Osteoblast (primary cell): ENCODE data around the gene TMED6. TPM values are rescaled to one million over a fixed set of nuclear protein-coding genes. Genes with fewer than 3 reads are reported as not detected.

Experiments used
- DNase-seq: peaks from one replicate; pipeline ENCODE4 v3.0.0; 2011; ENCODE audit warnings: low spot score, mixed read lengths; ENCODE audit not compliant: insufficient read length; ENCODE audit errors: missing footprints
- H2AFZ ChIP-seq: 2 replicates; pipeline ENCODE4 v1.6.0; 2011; ENCODE audit warnings: mild to moderate bottlenecking, low read length
- H3K27ac ChIP-seq: 2 replicates; pipeline ENCODE4 v1.5.1; 2011; ENCODE audit warnings: mild to moderate bottlenecking, low read depth, low read length, moderate library complexity
- H3K27me3 ChIP-seq: 2 replicates; pipeline ENCODE4 v1.6.0; 2012; ENCODE audit warnings: mild to moderate bottlenecking, control low read depth, inconsistent platforms, low read length, moderate library complexity; ENCODE audit not compliant: insufficient read depth
- H3K36me3 ChIP-seq: 2 replicates; pipeline ENCODE4 v1.5.1; 2011; ENCODE audit warnings: mild to moderate bottlenecking, low read length, control low read depth, moderate library complexity; ENCODE audit not compliant: insufficient read depth
- H3K4me1 ChIP-seq: 2 replicates; pipeline ENCODE4 v1.5.1; 2011; ENCODE audit warnings: mild to moderate bottlenecking, low read length, control low read depth, moderate library complexity; ENCODE audit not compliant: insufficient read depth
- H3K4me2 ChIP-seq: 2 replicates; pipeline ENCODE4 v1.6.0; 2011; ENCODE audit warnings: mild to moderate bottlenecking, low read length; ENCODE audit not compliant: insufficient read depth
- H3K4me3 ChIP-seq: fragments of 200-600 bp; sonication (generic); 3 replicates; pipeline ENCODE4 v1.5.1; 2012; ENCODE audit warnings: mild to moderate bottlenecking, low read length, inconsistent platforms; ENCODE audit not compliant: insufficient read depth
- H3K79me2 ChIP-seq: 2 replicates; pipeline ENCODE4 v1.6.0; 2012; ENCODE audit warnings: mild to moderate bottlenecking, low read length, control low read depth, inconsistent platforms; ENCODE audit not compliant: insufficient read depth
- H3K9me3 ChIP-seq: 2 replicates; pipeline ENCODE4 v1.5.1; 2011; ENCODE audit warnings: low read depth, low read length, control low read depth
- H4K20me1 ChIP-seq: 2 replicates; pipeline ENCODE4 v1.6.0; 2012; ENCODE audit warnings: mild to moderate bottlenecking, low read length, control low read depth; ENCODE audit not compliant: insufficient read depth
- CTCF ChIP-seq: IDR thresholded peaks from 2 replicates; pipeline ENCODE4 v1.5.1; 2011; ENCODE audit warnings: mild to moderate bottlenecking, low read depth, low read length, moderate library complexity; ENCODE audit errors: extremely low read depth
- total RNA-seq: library from RNA; depleted of rRNA; stranded (reverse); fragments of >200 nt; gene quantifications from 2 replicates; pipeline ENCODE4 v1.2.3, GENCODE V29; 2012

The TMED6 gene
- total RNA-seq, 1 donor: 0.72 TPM

DNA sequence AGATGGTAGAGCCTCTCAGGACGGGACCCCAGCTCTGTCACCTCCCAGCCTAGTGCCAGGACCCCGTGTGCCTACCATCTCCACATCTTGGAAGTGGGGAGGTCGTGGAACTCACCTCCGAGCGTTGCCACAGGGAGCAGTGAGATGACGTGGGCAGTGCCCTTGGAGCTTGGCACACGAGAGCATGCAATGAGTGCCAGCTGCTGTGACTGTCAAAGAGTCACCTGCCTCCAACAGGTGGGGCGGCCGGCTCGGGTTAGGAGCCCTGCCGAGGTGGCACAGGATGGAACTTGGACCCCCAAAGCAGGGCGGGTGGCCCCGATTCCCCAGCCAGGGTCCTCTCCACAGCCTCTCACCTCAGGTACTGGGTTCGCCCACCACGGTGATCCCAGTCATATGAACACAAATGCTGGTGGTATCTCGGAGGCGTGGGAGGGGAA is 35.0 kb downstream of the TMED6 start:
- Histone ChIP-seq H3K36me3 (peaks cover 75% of the 10 kb centered on the region), H3K4me1 (peaks cover 6% of the 10 kb centered on the region), H3K79me2 (peaks cover 85% of the 10 kb centered on the region), H3K4me2 (no peak overlapping the region), H3K4me3 (no peak overlapping the region), H3K27me3 (no peaks in the 10 kb centered on the region), H3K27ac (no peak overlapping the region), H4K20me1 (peaks cover 28% of the 10 kb centered on the region), H3K9me3 (no peaks in the 10 kb centered on the region), H2AFZ (no peak overlapping the region)
- TF ChIP-seq CTCF: no peak
- DNase-seq: no peak

DNA sequence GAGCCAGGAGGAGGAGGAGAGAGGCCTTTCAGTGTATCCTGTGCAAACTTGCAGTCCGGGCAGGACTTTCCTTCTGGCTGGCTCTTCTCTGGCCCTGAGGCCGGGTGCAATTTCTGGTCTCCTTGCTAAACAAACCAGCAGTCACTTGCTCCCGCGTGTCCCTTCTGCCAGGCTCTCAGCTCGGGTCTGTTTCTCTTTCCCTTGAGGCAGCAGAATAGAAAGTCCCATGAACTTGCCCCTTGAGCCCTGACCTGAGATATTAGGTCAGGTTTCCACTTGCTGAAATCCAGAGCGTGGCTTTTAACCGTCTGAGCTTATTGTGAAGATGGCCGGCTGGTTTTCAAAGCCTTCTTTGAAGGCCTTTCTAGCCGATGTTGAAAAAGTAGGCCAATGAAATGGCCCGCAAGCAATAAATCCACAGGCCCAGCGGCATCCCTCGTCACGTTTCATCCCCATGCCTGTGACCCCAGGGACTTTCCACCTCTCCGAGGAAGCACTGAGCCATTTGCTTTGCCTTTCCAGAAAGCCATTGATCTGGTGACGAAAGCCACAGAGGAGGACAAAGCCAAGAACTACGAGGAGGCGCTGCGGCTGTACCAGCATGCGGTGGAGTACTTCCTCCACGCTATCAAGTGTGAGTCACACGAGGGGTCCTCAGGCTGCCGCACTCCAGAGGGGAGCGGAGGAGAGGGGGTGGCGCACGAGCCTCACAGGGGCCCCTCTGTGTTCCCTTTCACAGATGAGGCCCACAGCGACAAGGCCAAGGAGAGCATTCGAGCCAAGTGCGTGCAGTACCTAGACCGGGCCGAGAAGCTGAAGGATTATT is 35.9 kb downstream of the TMED6 start:
- Histone ChIP-seq H3K27me3 (no peaks in the 10 kb centered on the region), H3K4me1 (peaks cover 6% of the 10 kb centered on the region), H3K4me3 (no peak overlapping the region), H3K36me3 (peaks cover 66% of the 10 kb centered on the region), H3K9me3 (no peaks in the 10 kb centered on the region), H4K20me1 (peaks cover 24% of the 10 kb centered on the region), H3K4me2 (no peak overlapping the region), H3K79me2 (peaks cover 81% of the 10 kb centered on the region), H3K27ac (no peak overlapping the region), H2AFZ (no peak overlapping the region)
- no peak for DNase-seq
- no peak for TF ChIP-seq CTCF

DNA sequence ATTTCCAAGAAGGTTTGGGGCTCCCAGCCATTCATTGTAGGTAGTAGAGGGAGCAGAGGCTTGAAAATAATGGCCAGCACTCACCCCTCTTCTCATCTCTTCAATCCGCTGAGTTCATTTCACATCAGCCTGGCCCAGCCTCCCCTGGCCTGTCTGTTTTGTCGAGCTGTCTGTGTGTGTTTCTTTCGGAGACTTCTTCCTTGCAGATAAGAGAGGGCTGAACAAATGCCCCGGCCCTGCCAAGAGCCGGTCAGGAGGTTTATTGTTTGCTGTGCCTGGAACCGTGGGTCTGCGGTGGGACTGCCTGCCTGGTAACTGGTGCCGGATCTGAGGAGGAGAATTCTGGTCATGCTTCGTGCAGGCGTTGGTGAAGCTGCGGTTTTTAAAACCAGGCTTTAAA is 37.1 kb downstream of the TMED6 start:
- no peak for TF ChIP-seq CTCF
- Histone ChIP-seq H3K9me3 (no peaks in the 10 kb centered on the region), H4K20me1 (peaks cover 23% of the 10 kb centered on the region), H3K4me1 (peaks cover 6% of the 10 kb centered on the region), H3K27me3 (no peaks in the 10 kb centered on the region), H2AFZ (no peak overlapping the region), H3K36me3 (peaks cover 55% of the 10 kb centered on the region), H3K4me3 (no peak overlapping the region), H3K27ac (no peak overlapping the region), H3K4me2 (no peak overlapping the region), H3K79me2 (peaks cover 69% of the 10 kb centered on the region)
- no peak for DNase-seq

DNA sequence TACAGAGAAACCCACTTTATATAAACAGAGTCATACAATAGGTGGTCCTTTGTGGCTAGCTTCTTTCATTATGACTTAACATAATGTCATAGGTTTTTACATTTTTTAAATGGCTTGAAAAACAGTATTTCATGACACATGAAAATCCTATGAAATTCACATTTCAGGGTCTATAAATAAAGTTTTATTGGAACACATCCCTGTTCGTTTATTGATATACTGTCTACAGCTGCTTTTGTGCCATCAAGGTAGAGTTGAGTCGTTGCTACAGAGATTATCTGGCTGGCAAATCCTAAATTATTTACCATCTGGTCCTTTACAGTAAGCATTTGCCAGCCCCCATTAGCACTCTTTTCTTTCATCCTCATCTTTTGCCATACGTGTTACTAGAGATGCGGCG is 38.1 kb downstream of the TMED6 start:
- H3K27ac ChIP-seq: no peak overlapping the region
- H2AFZ ChIP-seq: no peak overlapping the region
- no peaks in the 10 kb centered on the region for H3K27me3 ChIP-seq
- no peak for DNase-seq
- H3K9me3 ChIP-seq: no peaks in the 10 kb centered on the region
- no peak overlapping the region for H3K4me2 ChIP-seq
- TF ChIP-seq CTCF: no peak
- H4K20me1 ChIP-seq: peaks cover 23% of the 10 kb centered on the region
- peaks cover 6% of the 10 kb centered on the region for H3K4me1 ChIP-seq
- no peak overlapping the region for H3K4me3 ChIP-seq
- peaks cover 44% of the 10 kb centered on the region for H3K36me3 ChIP-seq
- H3K79me2 ChIP-seq: peaks cover 59% of the 10 kb centered on the region
